Epithelial cell of prostate (primary cell): ENCODE results near the gene ZNF462.

Experiments used
- DNase-seq: peaks from one replicate; pipeline ENCODE4 v3.0.0-alpha.2; 2011; ENCODE audit warnings: low read depth, low spot score
- H3K27ac ChIP-seq: fragments of 450-650 bp; 2 replicates; pipeline ENCODE4 v1.5.1; 2017; ENCODE audit warnings: mild to moderate bottlenecking

ZNF462 gene

GRCh38 chr9:106918825-106919509 is 56.0 kb downstream of the ZNF462 start:
- H3K27ac ChIP-seq: no peak overlapping the region
- DNase-seq: no peak

- DNase-seq: no peak
- H3K27ac ChIP-seq: peak overlapping the region; percentile 50
Measured at GRCh38 chr9:106920091-106920490, 57.1 kb downstream of the ZNF462 start.

- peak; percentile 10 for DNase-seq
- H3K27ac ChIP-seq: peak overlapping the region; percentile 50
Measured at GRCh38 chr9:106920701-106921283, 57.8 kb downstream of the ZNF462 start.

GRCh38 chr9:106921341-106921899 is 58.5 kb downstream of the ZNF462 start:
- no peak for DNase-seq
- H3K27ac ChIP-seq: peak overlapping the region; percentile 50

- H3K27ac ChIP-seq: peak overlapping the region; percentile 50
- DNase-seq: no peak
Measured at GRCh38 chr9:106922026-106922425, 59.1 kb downstream of the ZNF462 start.

- DNase-seq: no peak
- H3K27ac ChIP-seq: no peak overlapping the region
Measured at GRCh38 chr9:106925392-106925791, 62.4 kb downstream of the ZNF462 start.

- no peak overlapping the region for H3K27ac ChIP-seq
- DNase-seq: no peak
Measured at GRCh38 chr9:106927916-106928315, 65.0 kb downstream of the ZNF462 start.

GRCh38 chr9:106928350-106928749 is 65.4 kb downstream of the ZNF462 start:
- no peak overlapping the region for H3K27ac ChIP-seq
- no peak for DNase-seq

- DNase-seq: no peak
- no peak overlapping the region for H3K27ac ChIP-seq
Measured at GRCh38 chr9:106929471-106930177, 66.7 kb downstream of the ZNF462 start.

GRCh38 chr9:106930477-106930876 is 67.5 kb downstream of the ZNF462 start:
- no peak for DNase-seq

GRCh38 chr9:106931466-106931865 is 68.5 kb downstream of the ZNF462 start:
- no peak for DNase-seq

More at GRCh38 chr9:106930477-106930876, 67.5 kb downstream of the ZNF462 start:
- H3K27ac ChIP-seq: no peak overlapping the region

GRCh38 chr9:106932178-106932577 is 69.2 kb downstream of the ZNF462 start:
- H3K27ac ChIP-seq: no peak overlapping the region
- no peak for DNase-seq

More at GRCh38 chr9:106931466-106931865, 68.5 kb downstream of the ZNF462 start:
- no peak overlapping the region for H3K27ac ChIP-seq

- no peak overlapping the region for H3K27ac ChIP-seq
- DNase-seq: no peak
Measured at GRCh38 chr9:106932675-106933074, 69.7 kb downstream of the ZNF462 start.

- H3K27ac ChIP-seq: no peak overlapping the region
- DNase-seq: no peak
Measured at GRCh38 chr9:106933470-106933869, 70.5 kb downstream of the ZNF462 start.

- no peak for DNase-seq
- H3K27ac ChIP-seq: no peak overlapping the region
Measured at GRCh38 chr9:106934442-106935238, 71.7 kb downstream of the ZNF462 start.

GRCh38 chr9:106936680-106937079 is 73.7 kb downstream of the ZNF462 start:
- no peak overlapping the region for H3K27ac ChIP-seq
- DNase-seq: no peak

- no peak overlapping the region for H3K27ac ChIP-seq
- DNase-seq: no peak
Measured at GRCh38 chr9:106941916-106942315, 79.0 kb downstream of the ZNF462 start.

GRCh38 chr9:106945727-106946660 is 83.0 kb downstream of the ZNF462 start:
- no peak overlapping the region for H3K27ac ChIP-seq
- no peak for DNase-seq
